T-helper 1 cell treated with Interleukin-12 subunit alpha and Interleukin-12 subunit beta and Interleukin-4 antibody, amounts not matched to agents 30 μg/mL and 1 μg/mL, for 36 hours (primary cell): ENCODE results near the gene SSH2.
A peak's percentile ranks its signal among the peaks of the same experiment; 100 is the strongest.
"Not testable (repeated sequence)": the region's sequence is repeated elsewhere in the genome, so short reads cannot be mapped to it uniquely, and the experiment has no call there.

Experiments used
- H3K27ac Mint-ChIP-seq: one replicate; pipeline ENCODE4 v1.8.0; 2021; ENCODE audit warnings: mild to moderate bottlenecking, mixed read lengths
- H3K27me3 Mint-ChIP-seq: one replicate; pipeline ENCODE4 v1.8.0; 2021; ENCODE audit warnings: low read depth, mixed read lengths
- H3K36me3 Mint-ChIP-seq: one replicate; pipeline ENCODE4 v1.8.0; 2021; ENCODE audit warnings: low read depth, mixed read lengths
- H3K4me1 Mint-ChIP-seq: one replicate; pipeline ENCODE4 v1.8.0; 2021; ENCODE audit warnings: low read depth, mixed read lengths
- H3K4me3 Mint-ChIP-seq: one replicate; pipeline ENCODE4 v1.8.0; 2021; ENCODE audit warnings: mild to moderate bottlenecking, moderate library complexity, mixed read lengths
- H3K9me3 Mint-ChIP-seq: one replicate; pipeline ENCODE4 v1.8.0; 2021; ENCODE audit warnings: mixed read lengths

The SSH2 gene

GRCh38 chr17:29699283-29699682 is 230.7 kb downstream of the SSH2 start:
- Mint-ChIP-seq H3K9me3 (no peaks in the 10 kb centered on the region), H3K27me3 (no peaks in the 10 kb centered on the region), H3K4me3 (no peak overlapping the region), H3K27ac (no peak overlapping the region), H3K4me1 (peaks cover 11% of the 10 kb centered on the region), H3K36me3 (peaks cover 28% of the 10 kb centered on the region)

DNA sequence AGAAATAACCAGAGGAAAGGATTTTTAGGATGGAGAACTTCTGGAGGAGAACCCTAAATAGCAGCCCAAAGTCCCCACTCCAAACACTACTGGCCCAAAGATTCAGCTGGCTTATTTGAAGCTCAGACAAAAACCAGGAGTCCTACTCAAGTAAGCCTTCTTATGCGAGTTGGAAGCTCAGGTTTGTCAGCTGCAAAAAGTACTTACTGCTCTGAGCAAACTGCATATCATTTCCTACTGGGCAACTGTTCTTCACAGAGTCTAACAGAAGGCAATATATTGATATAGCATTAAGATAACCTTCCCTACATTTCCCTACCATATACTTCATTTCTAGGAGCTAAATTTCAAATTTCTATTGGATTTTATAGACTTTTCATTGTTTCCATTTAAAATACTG is 231.2 kb downstream of the SSH2 start:
- Mint-ChIP-seq H3K27me3 (no peaks in the 10 kb centered on the region), H3K36me3 (peaks cover 31% of the 10 kb centered on the region), H3K9me3 (no peaks in the 10 kb centered on the region), H3K4me1 (peaks cover 10% of the 10 kb centered on the region), H3K27ac (no peak overlapping the region), H3K4me3 (no peak overlapping the region)

DNA sequence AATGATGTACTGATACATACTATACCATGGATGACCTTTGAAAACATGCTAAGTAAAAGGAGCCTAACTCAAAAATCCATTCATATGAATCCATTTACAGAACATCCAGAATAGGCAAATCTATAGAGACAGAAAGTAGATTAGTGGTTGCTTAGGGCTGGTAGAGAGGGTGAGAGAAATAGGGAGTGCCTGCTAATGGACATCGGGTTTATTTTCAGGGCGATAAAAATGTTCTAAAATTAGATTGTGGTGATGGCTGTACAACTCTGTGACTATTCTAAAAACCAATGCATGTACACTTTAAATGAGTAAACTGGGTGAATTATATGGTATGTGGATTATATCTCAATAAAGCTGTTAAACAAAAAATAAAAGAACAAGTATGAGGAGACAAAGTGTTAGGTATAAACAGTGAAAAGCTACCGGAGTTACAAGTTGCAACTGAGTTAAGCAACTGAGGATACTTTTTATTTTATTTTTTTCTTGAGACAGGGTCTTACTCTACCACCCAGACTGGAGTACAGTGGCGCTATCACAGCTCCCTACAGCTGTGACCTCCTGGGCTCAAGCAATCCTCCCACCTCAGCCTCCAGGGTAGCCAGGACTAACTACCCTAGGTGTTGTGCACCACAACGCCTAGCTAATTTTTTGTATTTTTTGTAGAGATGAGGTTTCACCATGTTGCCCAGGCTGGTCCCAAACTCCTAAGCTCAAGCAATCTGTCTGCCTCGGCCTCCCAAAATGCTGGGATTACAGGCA is 231.8 kb downstream of the SSH2 start:
- peaks cover 12% of the 10 kb centered on the region for H3K4me1 Mint-ChIP-seq

DNA sequence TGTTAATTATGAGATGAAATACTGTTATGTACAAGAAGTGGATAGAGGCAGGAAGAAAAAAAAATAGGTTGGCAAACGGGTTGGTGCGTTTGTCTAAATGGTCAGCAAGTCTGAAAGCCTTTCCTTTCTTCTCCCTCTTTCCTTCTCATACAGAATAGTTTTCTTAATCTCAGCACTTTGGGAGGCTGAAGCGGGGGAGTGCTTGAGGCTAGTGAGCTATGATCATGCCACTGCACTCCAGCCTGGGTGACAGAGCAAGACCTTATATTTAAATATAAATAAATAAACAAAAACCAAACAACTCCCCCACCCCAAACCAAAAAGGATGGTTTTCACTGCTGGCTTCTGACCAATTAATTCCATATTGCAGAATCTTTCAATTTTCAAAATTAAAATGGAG is 232.7 kb downstream of the SSH2 start:
- Mint-ChIP-seq H3K9me3 (no peaks in the 10 kb centered on the region), H3K27ac (no peak overlapping the region), H3K27me3 (no peaks in the 10 kb centered on the region), H3K36me3 (peaks cover 27% of the 10 kb centered on the region), H3K4me1 (peaks cover 8% of the 10 kb centered on the region), H3K4me3 (no peak overlapping the region)

More for the DNA sequence above, 231.8 kb downstream of the SSH2 start:
- no peaks in the 10 kb centered on the region for H3K27me3 Mint-ChIP-seq
- H3K27ac Mint-ChIP-seq = no peak overlapping the region
- H3K4me3 Mint-ChIP-seq = no peak overlapping the region
- H3K9me3 Mint-ChIP-seq = no peaks in the 10 kb centered on the region
- H3K36me3 Mint-ChIP-seq = peaks cover 33% of the 10 kb centered on the region

DNA sequence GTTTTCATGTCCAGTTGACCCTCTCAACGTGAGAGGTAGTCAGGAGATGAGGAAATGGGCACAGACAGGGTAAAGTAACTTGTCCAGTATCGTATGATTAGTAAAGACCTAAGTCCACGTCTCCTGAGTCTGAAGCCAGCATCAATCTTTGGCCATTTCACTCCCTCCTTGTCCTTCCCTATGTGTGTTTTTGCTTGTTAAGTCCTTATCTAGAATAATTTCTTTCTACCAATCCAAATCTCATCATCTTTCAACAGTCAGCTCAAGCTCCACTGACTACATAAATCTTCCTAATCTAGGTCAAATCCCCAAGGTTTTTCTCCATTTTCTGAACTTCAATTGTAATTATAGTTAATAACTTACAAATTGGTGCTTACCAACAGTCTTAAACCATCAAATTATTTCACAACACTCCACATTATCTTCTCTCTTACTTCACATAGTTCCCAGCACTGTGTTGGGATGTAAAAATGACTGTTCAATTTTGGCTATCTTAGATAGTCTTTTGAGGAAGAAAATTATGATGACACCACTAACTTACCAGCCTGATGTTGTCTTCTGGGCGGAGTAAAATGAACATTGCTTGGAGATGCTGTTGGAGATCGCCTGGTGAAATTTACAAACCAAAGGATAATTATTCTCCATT is 235.0 kb downstream of the SSH2 start:
- Mint-ChIP-seq H3K4me1 (peaks cover 11% of the 10 kb centered on the region), H3K4me3 (no peak overlapping the region), H3K9me3 (no peaks in the 10 kb centered on the region), H3K36me3 (peaks cover 23% of the 10 kb centered on the region), H3K27ac (peak overlapping the region; percentile 21), H3K27me3 (no peaks in the 10 kb centered on the region)

- Mint-ChIP-seq H3K36me3 (peaks cover 20% of the 10 kb centered on the region), H3K4me3 (no peak overlapping the region), H3K27ac (peak overlapping the region; percentile 6), H3K27me3 (no peaks in the 10 kb centered on the region), H3K4me1 (peaks cover 11% of the 10 kb centered on the region), H3K9me3 (no peaks in the 10 kb centered on the region)
These were observed 236.3 kb downstream of the SSH2 start for GRCh38 chr17:29693751-29694150.

GRCh38 chr17:29687596-29687995 is 242.4 kb downstream of the SSH2 start:
- Mint-ChIP-seq H3K9me3 (no peaks in the 10 kb centered on the region), H3K27me3 (no peaks in the 10 kb centered on the region), H3K27ac (no peak overlapping the region), H3K4me1 (peaks cover 9% of the 10 kb centered on the region), H3K36me3 (peaks cover 20% of the 10 kb centered on the region), H3K4me3 (no peak overlapping the region)

DNA sequence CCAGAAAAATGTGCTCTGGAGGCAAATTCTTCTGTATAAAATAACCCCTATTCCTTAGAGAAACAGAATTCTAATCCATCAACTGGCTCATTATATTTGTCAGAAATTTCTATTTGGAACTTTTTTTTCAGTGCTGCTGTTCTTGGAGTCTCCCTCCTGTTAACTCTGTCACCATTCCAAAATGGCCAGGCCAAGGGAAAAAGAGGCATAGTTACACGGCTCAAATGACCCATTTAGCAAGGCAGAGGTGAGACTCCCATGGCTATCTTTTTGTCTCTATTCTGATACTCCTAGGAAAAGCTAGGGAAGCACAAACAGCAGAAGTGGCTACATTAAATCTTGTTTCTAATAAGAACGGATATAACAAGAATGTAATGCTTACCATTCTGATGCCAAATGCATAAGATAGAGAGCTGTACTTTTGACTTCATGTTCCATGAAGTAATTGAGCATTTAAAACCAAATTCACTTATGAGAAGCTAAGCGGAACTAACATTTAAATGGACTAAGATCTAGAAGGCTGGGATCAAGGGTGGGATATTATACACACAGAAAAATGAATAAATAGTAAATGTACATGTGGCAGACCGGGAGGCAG is 242.9 kb downstream of the SSH2 start:
- H3K27ac Mint-ChIP-seq = no peak overlapping the region
- no peaks in the 10 kb centered on the region for H3K9me3 Mint-ChIP-seq
- no peak overlapping the region for H3K4me3 Mint-ChIP-seq
- H3K36me3 Mint-ChIP-seq = peaks cover 22% of the 10 kb centered on the region
- peaks cover 13% of the 10 kb centered on the region for H3K4me1 Mint-ChIP-seq
- H3K27me3 Mint-ChIP-seq = no peaks in the 10 kb centered on the region

DNA sequence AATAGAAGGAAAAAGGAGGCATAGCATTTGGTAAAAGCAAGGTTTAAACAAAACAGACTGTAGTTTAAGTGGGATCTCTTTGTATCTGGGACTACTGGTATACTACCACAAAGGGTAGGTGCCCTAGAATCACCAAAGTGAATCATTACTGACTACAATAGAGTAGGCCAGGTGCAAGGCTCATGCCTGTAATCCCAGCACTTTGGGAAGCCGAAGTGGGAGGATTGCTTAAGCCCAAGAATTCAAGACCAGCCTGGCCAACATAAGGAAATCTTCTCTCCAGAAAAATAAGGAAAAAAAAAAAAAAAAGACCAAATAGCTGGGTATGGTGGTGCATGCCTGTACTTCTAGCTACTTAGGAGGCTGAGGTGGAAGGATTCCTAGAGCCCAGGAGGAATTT is 246.5 kb downstream of the SSH2 start:
- Mint-ChIP-seq H3K4me3 (no peak overlapping the region), H3K27me3 (no peaks in the 10 kb centered on the region), H3K9me3 (no peaks in the 10 kb centered on the region), H3K36me3 (peaks cover 24% of the 10 kb centered on the region), H3K27ac (no peak overlapping the region), H3K4me1 (peaks cover 11% of the 10 kb centered on the region)

GRCh38 chr17:29682987-29683386 is 247.0 kb downstream of the SSH2 start:
- Mint-ChIP-seq H3K27me3 (no peaks in the 10 kb centered on the region), H3K27ac (no peak overlapping the region), H3K36me3 (peaks cover 28% of the 10 kb centered on the region), H3K4me3 (no peak overlapping the region), H3K9me3 (no peaks in the 10 kb centered on the region), H3K4me1 (peaks cover 11% of the 10 kb centered on the region)

GRCh38 chr17:29682054-29682453 is 248.0 kb downstream of the SSH2 start:
- Mint-ChIP-seq H3K27ac (peak overlapping the region; percentile 5), H3K27me3 (no peaks in the 10 kb centered on the region), H3K36me3 (peaks cover 29% of the 10 kb centered on the region), H3K4me1 (peaks cover 15% of the 10 kb centered on the region), H3K4me3 (no peak overlapping the region), H3K9me3 (no peaks in the 10 kb centered on the region)

DNA sequence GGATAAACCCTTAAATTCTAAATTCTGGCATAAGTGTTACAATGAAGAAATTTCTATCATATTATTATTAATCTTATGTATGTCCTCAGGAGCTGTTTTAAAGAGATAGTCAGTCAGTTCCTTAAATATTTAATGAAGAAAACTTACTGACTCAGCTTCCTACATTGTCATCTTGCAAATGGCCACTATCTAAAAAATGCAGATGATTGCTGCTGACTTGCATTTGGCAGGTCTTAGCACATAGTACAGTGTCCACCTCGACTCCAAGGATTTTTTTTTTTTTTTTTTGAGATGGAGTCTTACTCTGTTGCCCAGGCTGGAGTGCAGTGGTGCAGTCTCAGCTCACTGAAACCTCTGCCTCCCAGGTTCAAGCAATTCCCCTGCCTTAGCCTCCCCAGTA is 252.2 kb downstream of the SSH2 start:
- Mint-ChIP-seq H3K4me3 (no peak overlapping the region), H3K36me3 (peaks cover 27% of the 10 kb centered on the region), H3K27ac (no peak overlapping the region), H3K9me3 (no peaks in the 10 kb centered on the region), H3K27me3 (no peaks in the 10 kb centered on the region), H3K4me1 (peaks cover 24% of the 10 kb centered on the region)

DNA sequence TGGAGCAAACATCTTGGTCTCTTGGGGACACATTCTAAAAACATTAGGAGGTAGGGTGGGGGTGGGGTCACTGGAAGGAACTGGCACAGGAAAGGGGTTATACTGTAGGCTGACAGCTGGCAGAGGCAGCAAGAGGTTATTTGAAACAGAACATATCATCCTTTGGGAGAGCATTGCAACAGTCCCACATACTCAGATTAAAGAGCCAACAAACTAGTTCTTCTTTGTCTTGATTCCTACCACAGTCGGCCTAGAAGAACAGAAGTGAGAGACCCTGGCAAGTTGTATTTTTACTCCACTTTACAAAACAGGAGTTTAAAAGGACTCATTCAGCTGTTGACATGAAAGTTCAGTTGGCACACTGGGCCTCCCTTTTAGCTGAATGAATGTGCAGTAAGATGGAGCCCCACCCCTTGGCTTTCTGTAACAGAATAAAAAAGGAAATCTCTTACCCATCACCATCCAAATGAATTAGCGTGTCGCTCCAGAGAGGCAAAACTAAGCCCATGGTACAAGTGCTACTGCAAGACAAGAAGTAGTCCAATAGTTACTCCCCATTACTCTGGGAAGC is 252.7 kb downstream of the SSH2 start:
- Mint-ChIP-seq H3K9me3 (no peaks in the 10 kb centered on the region), H3K27ac (no peak overlapping the region), H3K4me1 (peaks cover 21% of the 10 kb centered on the region), H3K36me3 (peaks cover 25% of the 10 kb centered on the region), H3K27me3 (no peaks in the 10 kb centered on the region), H3K4me3 (no peak overlapping the region)

DNA sequence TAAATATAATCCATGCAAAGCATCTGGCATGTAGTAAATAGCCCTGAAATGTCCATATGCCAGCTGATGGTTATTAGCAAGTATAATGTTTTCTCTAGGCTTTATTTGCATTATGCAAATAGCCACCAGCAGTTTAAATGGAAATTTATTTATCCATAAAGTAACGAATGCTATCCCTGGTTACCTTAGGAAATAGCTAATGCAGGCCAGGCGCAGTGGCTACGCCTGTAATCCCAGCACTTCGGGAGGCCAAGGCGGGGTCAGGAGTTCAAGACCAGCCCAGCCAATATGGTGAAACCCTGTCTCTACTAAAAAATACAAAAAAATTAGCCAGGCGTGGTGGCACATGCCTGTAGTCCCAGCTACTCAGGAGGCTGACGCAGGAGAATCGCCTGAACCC is 254.1 kb downstream of the SSH2 start:
- Mint-ChIP-seq H3K4me1 (peaks cover 18% of the 10 kb centered on the region), H3K36me3 (peaks cover 24% of the 10 kb centered on the region)
- not testable (repeated sequence) for H3K9me3 Mint-ChIP-seq, H3K27me3 Mint-ChIP-seq, H3K4me3 Mint-ChIP-seq, H3K27ac Mint-ChIP-seq

DNA sequence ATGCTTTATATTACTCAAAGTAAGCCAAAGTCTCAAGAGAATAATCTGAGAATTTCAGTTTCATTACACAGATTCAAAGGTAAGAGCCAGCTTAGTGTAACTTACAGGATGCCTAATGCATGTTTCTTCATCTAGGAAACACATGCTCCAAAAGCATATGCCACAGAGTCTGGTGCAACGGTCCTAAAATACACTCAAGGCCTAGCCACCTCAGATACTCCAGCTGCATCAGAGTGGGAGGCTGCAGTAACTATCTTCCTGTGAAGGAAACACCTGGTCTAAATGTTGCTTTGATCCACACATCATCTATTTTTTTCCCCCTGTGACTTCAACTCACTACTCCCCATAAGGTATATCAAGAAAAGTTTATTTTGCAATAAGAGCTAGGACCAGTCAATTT is 255.7 kb downstream of the SSH2 start:
- peaks cover 27% of the 10 kb centered on the region for H3K36me3 Mint-ChIP-seq
- H3K4me1 Mint-ChIP-seq = peaks cover 18% of the 10 kb centered on the region
- no peaks in the 10 kb centered on the region for H3K9me3 Mint-ChIP-seq
- H3K4me3 Mint-ChIP-seq = no peak overlapping the region
- H3K27ac Mint-ChIP-seq = no peak overlapping the region
- H3K27me3 Mint-ChIP-seq = no peaks in the 10 kb centered on the region
